Trophoblast cell (in vitro differentiated cells and primary cell): Measurements from ENCODE around the gene ATOSB.
"Not testable (repeated sequence)": the region's sequence is repeated elsewhere in the genome, so short reads cannot be mapped to it uniquely, and the experiment has no call there.

Source experiments
- DNase-seq, 2 donors: peaks; one replicate each; pipeline ENCODE4 v3.0.0-alpha.2; 2016
- H2AFZ ChIP-seq: 2 replicates; pipeline ENCODE4 v1.6.1; 2013; ENCODE audit warnings: low read length, moderate library complexity, mild to moderate bottlenecking; ENCODE audit not compliant: insufficient read depth, poor library complexity
- H2AK5ac ChIP-seq: 2 replicates; pipeline ENCODE4 v1.6.1; 2013; ENCODE audit warnings: mild to moderate bottlenecking, low read length
- H2BK120ac ChIP-seq: 2 replicates; pipeline ENCODE4 v1.6.1; 2013; ENCODE audit warnings: low read length, mild to moderate bottlenecking, moderate library complexity; ENCODE audit not compliant: insufficient read depth, poor library complexity
- H2BK12ac ChIP-seq: 2 replicates; pipeline ENCODE4 v1.6.1; 2013; ENCODE audit warnings: mild to moderate bottlenecking, low read length, moderate library complexity
- H2BK5ac ChIP-seq: 2 replicates; pipeline ENCODE4 v1.6.1; 2013; ENCODE audit warnings: low read length, low read depth, moderate library complexity, mild to moderate bottlenecking; ENCODE audit not compliant: poor library complexity
- H3K14ac ChIP-seq: 2 replicates; pipeline ENCODE4 v1.6.1; 2013; ENCODE audit warnings: mild to moderate bottlenecking, low read length
- H3K18ac ChIP-seq: 2 replicates; pipeline ENCODE4 v1.6.1; 2013; ENCODE audit warnings: mild to moderate bottlenecking, low read length
- H3K23ac ChIP-seq: 2 replicates; pipeline ENCODE4 v1.6.1; 2013; ENCODE audit warnings: low read length
- H3K27ac ChIP-seq: 2 replicates; pipeline ENCODE4 v1.5.1; 2013; ENCODE audit warnings: low read depth, mild to moderate bottlenecking, inconsistent platforms, low read length, moderate library complexity
- H3K27me3 ChIP-seq: 2 replicates; pipeline ENCODE4 v1.6.1; 2013; ENCODE audit warnings: inconsistent platforms, mild to moderate bottlenecking, low read length, moderate library complexity; ENCODE audit not compliant: insufficient read depth
- H3K36me3 ChIP-seq, 2 experiments: 1 replicate in 1 of 2; 2 replicates in 1 of 2; pipeline ENCODE4 v1.6.1; 2013; ENCODE audit warnings: low read length in 2 of 2, mild to moderate bottlenecking in 2 of 2, moderate library complexity in 1 of 2; ENCODE audit not compliant: insufficient read depth in 2 of 2, control insufficient read depth in 1 of 2
- H3K4ac ChIP-seq: 2 replicates; pipeline ENCODE4 v1.6.1; 2013; ENCODE audit warnings: low read depth, mild to moderate bottlenecking, low read length, moderate library complexity
- H3K4me1 ChIP-seq, 2 experiments: 1 replicate in 1 of 2; 2 replicates in 1 of 2; pipeline ENCODE4 v1.6.1; 2013; ENCODE audit warnings: low read length in 2 of 2, mild to moderate bottlenecking in 2 of 2, moderate library complexity in 1 of 2; ENCODE audit not compliant: insufficient read depth in 2 of 2, control insufficient read depth in 1 of 2
- H3K4me2 ChIP-seq: 2 replicates; pipeline ENCODE4 v1.6.1; 2013; ENCODE audit warnings: inconsistent platforms, mild to moderate bottlenecking, low read length, moderate library complexity
- H3K4me3 ChIP-seq: 2 replicates; pipeline ENCODE4 v1.5.1; 2013; ENCODE audit warnings: mild to moderate bottlenecking, low read depth, low read length, inconsistent platforms
- H3K79me1 ChIP-seq: one replicate; pipeline ENCODE4 v1.6.1; 2013; ENCODE audit warnings: low read length
- H3K79me2 ChIP-seq: 2 replicates; pipeline ENCODE4 v1.6.1; 2013; ENCODE audit warnings: low read length, mild to moderate bottlenecking; ENCODE audit not compliant: control insufficient read depth, insufficient read depth, poor library complexity
- H3K9ac ChIP-seq: 2 replicates; pipeline ENCODE4 v1.6.1; 2013; ENCODE audit warnings: mild to moderate bottlenecking, low read length
- H3K9me3 ChIP-seq: 2 replicates; pipeline ENCODE4 v1.6.1; 2013; ENCODE audit warnings: low read depth, mild to moderate bottlenecking, control low read depth, inconsistent platforms, low read length; ENCODE audit not compliant: insufficient read depth
- H4K12ac ChIP-seq: 2 replicates; pipeline ENCODE4 v1.6.1; 2013; ENCODE audit warnings: low read depth, mild to moderate bottlenecking, low read length, moderate library complexity
- H4K8ac ChIP-seq: 2 replicates; pipeline ENCODE4 v1.6.1; 2013; ENCODE audit warnings: low read depth, mild to moderate bottlenecking, low read length, moderate library complexity
- H4K91ac ChIP-seq: one replicate; pipeline ENCODE4 v1.6.1; 2013; ENCODE audit warnings: low read depth, mild to moderate bottlenecking, low read length, moderate library complexity
- WGBS: extraction: QIAGEN DNeasy Blood & Tissue Kit; methylation state at CpG from one replicate; pipeline ENCODE4 v1.1.7; 2013; ENCODE audit warnings: missing lambda C conversion rate; ENCODE audit not compliant: insufficient read length, insufficient coverage; ENCODE audit errors: extremely low coverage; 5-methylcytosine and 5-hydroxymethylcytosine counted together

Gene ATOSB

GRCh38 chr9:35161713-35162604 is 46.3 kb upstream of the ATOSB start, which contains the start of gene UNC13B:
Gene UNC13B (plus strand): TSS chr9:35162009. CDS start chr9:35162284, 275 bp downstream.
- peak within 1 kb of the TSS; percentile 92 for H3K14ac ChIP-seq
- DNase-seq, result peak; percentile 88 to 94
- H3K18ac ChIP-seq, result peak within 1 kb of the TSS; percentile 93
- H3K4me2 ChIP-seq, result peak within 1 kb of the TSS; percentile 83
- peak within 1 kb of the TSS; percentile 4 for H2BK12ac ChIP-seq
- peak within 1 kb of the TSS; percentile 67 for H2BK5ac ChIP-seq
- WGBS, result no CpG with 5 or more reads among the region's 70 CpGs
- peak within 1 kb of the TSS; percentile 92 for H2AFZ ChIP-seq
- H3K4me1 ChIP-seq, result no peaks in the 10 kb centered on the region
- H3K9ac ChIP-seq, result no peak within 1 kb of the TSS
- H3K27me3 ChIP-seq, result no peaks in the 10 kb centered on the region
- H2AK5ac ChIP-seq, result no peak within 1 kb of the TSS
- H3K27ac ChIP-seq, result peak within 1 kb of the TSS; percentile 63
- peak within 1 kb of the TSS; percentile 91 for H4K91ac ChIP-seq
- H4K8ac ChIP-seq, result peak within 1 kb of the TSS; percentile 88
- H3K79me1 ChIP-seq, result peaks cover 4% of the 10 kb centered on the region
- no peaks in the 10 kb centered on the region for H3K36me3 ChIP-seq
- H4K12ac ChIP-seq, result peak within 1 kb of the TSS; percentile 80
- no peaks in the 10 kb centered on the region for H3K9me3 ChIP-seq
- peak within 1 kb of the TSS; percentile 83 for H3K4me3 ChIP-seq
- H2BK120ac ChIP-seq, result peak within 1 kb of the TSS; percentile 62
- peak within 1 kb of the TSS; percentile 39 for H3K4ac ChIP-seq
- no peak within 1 kb of the TSS for H3K23ac ChIP-seq
- H3K79me2 ChIP-seq, result peaks cover 2% of the 10 kb centered on the region

DNA sequence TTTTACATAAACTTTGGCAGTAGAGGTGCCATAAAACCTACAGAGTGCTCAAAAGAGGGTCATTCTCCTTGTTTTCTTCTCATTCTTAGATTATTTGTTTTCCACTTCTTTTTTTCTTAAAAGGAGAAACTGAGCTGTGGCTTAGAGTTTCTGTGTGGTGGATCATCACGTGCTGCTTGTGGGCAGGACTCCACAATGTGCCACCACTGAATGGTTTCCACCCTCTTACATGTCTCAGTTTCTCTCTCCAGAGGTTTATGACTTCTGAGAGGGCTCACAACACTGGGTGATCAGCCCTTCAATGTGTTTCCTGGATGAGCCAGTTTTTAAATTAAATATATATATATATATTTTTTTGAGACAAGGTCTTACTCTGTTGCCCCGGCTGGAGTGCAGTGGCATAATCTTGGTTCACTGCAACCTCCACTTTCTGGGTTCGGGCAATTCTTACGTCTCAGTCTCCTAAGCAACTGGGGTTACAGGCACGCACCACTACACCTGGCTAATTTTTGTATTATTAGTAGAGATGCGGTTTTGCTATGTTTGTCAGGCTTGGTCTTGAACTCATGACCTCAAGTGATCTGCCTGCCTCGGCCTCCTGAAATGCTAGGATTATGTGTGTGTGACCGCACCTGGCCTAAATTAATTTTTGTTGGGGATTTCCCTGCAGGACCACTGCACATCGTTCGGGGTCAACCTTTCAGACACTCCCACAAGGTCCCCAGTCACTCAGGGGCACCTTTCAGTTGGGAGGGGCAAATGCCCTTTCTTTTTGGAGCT is 43.0 kb upstream of the ATOSB start:
- Histone ChIP-seq H3K14ac (no peak overlapping the region), H3K79me2 (peaks cover 2% of the 10 kb centered on the region), H2AK5ac (no peak overlapping the region), H3K9me3 (peaks cover 2% of the 10 kb centered on the region), H3K27ac (no peak overlapping the region), H3K4me1 (no peaks in the 10 kb centered on the region), H4K91ac (no peak overlapping the region), H2BK5ac (no peak overlapping the region), H3K4ac (no peak overlapping the region), H2AFZ (no peak overlapping the region), H3K36me3 (no peaks in the 10 kb centered on the region), H3K4me2 (no peak overlapping the region), H3K9ac (no peak overlapping the region), H3K27me3 (no peaks in the 10 kb centered on the region), H2BK120ac (no peak overlapping the region), H3K23ac (no peak overlapping the region), H2BK12ac (no peak overlapping the region), H4K12ac (no peak overlapping the region), H3K79me1 (peaks cover 4% of the 10 kb centered on the region), H4K8ac (no peak overlapping the region), H3K18ac (no peak overlapping the region), H3K4me3 (no peak overlapping the region)
- DNase-seq, result no peak
- WGBS, result no CpG with 5 or more reads among the region's 10 CpGs

- not testable (repeated sequence) for H3K4ac ChIP-seq, H2BK12ac ChIP-seq, H3K79me1 ChIP-seq, H3K23ac ChIP-seq, H3K4me1 ChIP-seq, H3K14ac ChIP-seq, H3K79me2 ChIP-seq, H2BK5ac ChIP-seq, H3K9ac ChIP-seq, H4K8ac ChIP-seq, H3K36me3 ChIP-seq, H4K91ac ChIP-seq, H4K12ac ChIP-seq, H2BK120ac ChIP-seq, H3K4me3 ChIP-seq, H3K9me3 ChIP-seq, H3K18ac ChIP-seq, H2AFZ ChIP-seq, H2AK5ac ChIP-seq, H3K4me2 ChIP-seq, DNase-seq, H3K27ac ChIP-seq, H3K27me3 ChIP-seq
- WGBS, result no CpG with 5 or more reads among the region's 6 CpGs
Observed at GRCh38 chr9:35157836-35158235, 42.2 kb upstream of the ATOSB start.

GRCh38 chr9:35156781-35157180 is 41.1 kb upstream of the ATOSB start:
- Histone ChIP-seq H3K4me1 (no peaks in the 10 kb centered on the region), H2BK12ac (no peak overlapping the region), H2AK5ac (no peak overlapping the region), H3K23ac (no peak overlapping the region), H3K9me3 (peaks cover 2% of the 10 kb centered on the region), H3K36me3 (no peaks in the 10 kb centered on the region), H4K91ac (no peak overlapping the region), H3K4me2 (no peak overlapping the region), H3K27ac (no peak overlapping the region), H2AFZ (no peak overlapping the region), H3K4ac (no peak overlapping the region), H3K27me3 (no peaks in the 10 kb centered on the region), H2BK5ac (no peak overlapping the region), H4K12ac (no peak overlapping the region), H3K18ac (no peak overlapping the region), H3K14ac (no peak overlapping the region), H3K4me3 (no peak overlapping the region), H3K79me1 (no peaks in the 10 kb centered on the region), H4K8ac (no peak overlapping the region), H3K79me2 (no peaks in the 10 kb centered on the region), H3K9ac (no peak overlapping the region), H2BK120ac (no peak overlapping the region)
- no peak for DNase-seq
